Measurements from ENCODE around the gene CD2BP2. TPM values are rescaled to one million over a fixed set of nuclear protein-coding genes. Genes with fewer than 3 reads are reported as not detected.

CD2BP2 gene
- total and polyA plus RNA-seq, 2 of the 8 experiments (the other 6 are each of a cell fraction or from before 2014, with no cell fraction given) = 22.4 to 55.3 TPM

- ChIA-PET CTCF (ENCODE audit: partially characterized antibody) (interaction anchor here (0.7 to 3.6 kb wide), 6 partner anchors 17 to 224 kb away, joined by 3 to 10 read pairs (median 6); no protein-coding TSS in a partner anchor), POLR2A (ENCODE audit: partially characterized antibody) (interaction anchor here (1.1 to 12.6 kb wide), 6 partner anchors 10 to 200 kb away, joined by 3 to 151 read pairs (median 4); partner anchors contain the start of genes CD2BP2, MYL11 and SEPTIN1)
- Histone ChIP-seq H2AFZ (ENCODE audit: low read length) (no peak overlapping the region), H4K5ac (ENCODE audit: insufficient read length, low read depth, low read length) (no peak overlapping the region), H3K9ac (replicated peaks in 1 of 4; ENCODE audit: extremely low read depth in 1 of 4, low read depth in 3 of 4, low read length in 3 of 4) (no peak overlapping the region), H3K4me3 (ENCODE audit: extremely low read depth in 1 of 4, insufficient read depth in 2 of 4, low read depth in 3 of 4, low read length in 4 of 4) (no peak overlapping the region), H3K36me3 (ENCODE audit: control insufficient read depth in 2 of 4, insufficient read depth in 4 of 4, low read length in 3 of 4) (peaks cover 4 to 21% (median 14%) of the 10 kb centered on the region in 4 experiments; a peak in 6 of 8 replicates), H4K8ac (ENCODE audit: extremely low read depth, insufficient read depth, low read length) (no peak overlapping the region), H3K56ac (replicated peaks; ENCODE audit: insufficient read length, low read depth, low read length) (no peak overlapping the region), H3K23ac (ENCODE audit: insufficient read length) (no peak overlapping the region), H3K4me1 (replicated peaks in 1 of 4; ENCODE audit: control insufficient read depth in 3 of 4, insufficient read depth in 4 of 4, low read length in 3 of 4) (peaks cover 0 to 17% (median 7%) of the 10 kb centered on the region in 4 experiments; a peak in 6 of 7 replicates), H2BK12ac (ENCODE audit: low read depth, low read length) (no peak overlapping the region), H2AK5ac (ENCODE audit: low read depth, low read length) (no peak overlapping the region), H3K9me3 (ENCODE audit: insufficient read depth in 2 of 2, low read depth in 1 of 2, low read length in 1 of 2) (no peaks in the 10 kb centered on the region), H3K27ac (ENCODE audit: low read depth, low read length) (no peak overlapping the region), H3K23me2 (ENCODE audit: low read depth, low read length) (peaks cover 6% of the 10 kb centered on the region), H3K4ac (replicated peaks; ENCODE audit: insufficient read length, low read depth, low read length) (no peak overlapping the region), H4K91ac (replicated peaks; ENCODE audit: insufficient read length, low read length) (no peak overlapping the region), H4K20me1 (replicated peaks in 1 of 2; ENCODE audit: control insufficient read depth in 1 of 2, insufficient read depth in 2 of 2, low read length in 2 of 2) (peaks cover 11 to 17% of the 10 kb centered on the region in 2 experiments), H2BK5ac (ENCODE audit: low read depth, low read length) (no peak overlapping the region), H2BK20ac (ENCODE audit: low read length) (no peak overlapping the region), H3K18ac (ENCODE audit: extremely low read depth, low read length) (no peak overlapping the region), H3K79me1 (ENCODE audit: low read depth, low read length) (no peaks in the 10 kb centered on the region), H2BK120ac (replicated peaks; ENCODE audit: low read depth, low read length) (no peak overlapping the region), H3K4me2 (ENCODE audit: insufficient read depth in 1 of 2, low read depth in 2 of 2, low read length in 2 of 2) (no peak overlapping the region), H2BK15ac (ENCODE audit: low read length) (no peak overlapping the region), H3K27me3 (replicated peaks in 1 of 4; ENCODE audit: control insufficient read depth in 3 of 4, extremely low read depth in 1 of 4, insufficient read depth in 3 of 4, low read length in 3 of 4) (no peaks in the 10 kb centered on the region; a peak in 1 of 7 replicates), H3K79me2 (ENCODE audit: control insufficient read depth in 1 of 2, insufficient read depth in 2 of 2, low read length in 2 of 2) (peaks cover 0 to 8% of the 10 kb centered on the region in 2 experiments; a peak in 2 of 4 replicates), H3K14ac (ENCODE audit: insufficient read length) (no peak overlapping the region)
- FAIRE-seq = no peak
- 79% methylated on average over 8 of the region's 8 CpGs; no CpG with 5 or more reads in 1 of the 2 experiments for WGBS, 2 experiments (ENCODE audit: extremely low coverage in 1 of 2, insufficient coverage in 1 of 2, insufficient read length in 1 of 2, insufficient replicate concordance in 2 of 2, low coverage in 1 of 2, low lambda C conversion rate in 2 of 2, missing lambda C conversion rate in 1 of 2)
- no peak for DNase-seq (ENCODE audit: low read depth in 1 of 2, low spot score in 2 of 2)
- TF ChIP-seq JUN (IDR thresholded peaks at IDR 0.05; ENCODE audit: low read depth, low read length) (no peak), SP4 (IDR thresholded peaks at IDR 0.05; ENCODE audit: low read length) (no peak), EGR1 (IDR thresholded peaks at IDR 0.05; ENCODE audit: borderline replicate concordance, low read depth, low read length) (no peak), SP1 (IDR thresholded peaks at IDR 0.05; ENCODE audit: low read depth, low read length) (no peak), HDAC6 (IDR thresholded peaks at IDR 0.05; ENCODE audit: low read depth, low read length) (no peak), RFX5 (IDR thresholded peaks at IDR 0.05; ENCODE audit: borderline replicate concordance, low read depth, low read length) (no peak), GTF2F1 (IDR thresholded peaks at IDR 0.05; ENCODE audit: borderline replicate concordance, low read depth, low read length) (no peak), HDAC2 (IDR thresholded peaks at IDR 0.05; ENCODE audit: borderline replicate concordance in 1 of 2, low read depth in 2 of 2, low read length in 2 of 2) (no peak), BCL11A (IDR thresholded peaks at IDR 0.05; ENCODE audit: low read depth in 2 of 2, low read length in 2 of 2) (no peak)
- TF ChIP-seq, protein P1, sequence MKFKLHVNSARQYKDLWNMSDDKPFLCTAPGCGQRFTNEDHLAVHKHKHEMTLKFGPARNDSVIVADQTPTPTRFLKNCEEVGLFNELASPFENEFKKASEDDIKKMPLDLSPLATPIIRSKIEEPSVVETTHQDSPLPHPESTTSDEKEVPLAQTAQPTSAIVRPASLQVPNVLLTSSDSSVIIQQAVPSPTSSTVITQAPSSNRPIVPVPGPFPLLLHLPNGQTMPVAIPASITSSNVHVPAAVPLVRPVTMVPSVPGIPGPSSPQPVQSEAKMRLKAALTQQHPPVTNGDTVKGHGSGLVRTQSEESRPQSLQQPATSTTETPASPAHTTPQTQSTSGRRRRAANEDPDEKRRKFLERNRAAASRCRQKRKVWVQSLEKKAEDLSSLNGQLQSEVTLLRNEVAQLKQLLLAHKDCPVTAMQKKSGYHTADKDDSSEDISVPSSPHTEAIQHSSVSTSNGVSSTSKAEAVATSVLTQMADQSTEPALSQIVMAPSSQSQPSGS (IDR thresholded peaks at IDR 0.05; ENCODE audit: low read length) = no peak
These were observed 46.8 kb upstream of the CD2BP2 start for GRCh38 chr16:30401768-30402425.

Data from H1 (cell line).